Left renal cortex interstitium (tissue), 4 donors: ENCODE results near the gene LEUTX. TPM values are rescaled to one million over a fixed set of nuclear protein-coding genes. Genes with fewer than 3 reads are reported as not detected.

ENCODE experiments used
- polyA plus RNA-seq, 4 donors: library from polyadenylated mRNA; unstranded; fragments of 120-200 nt; gene quantifications; one replicate each; pipeline ENCODE4 v1.2.1, GENCODE V29; 2013; ENCODE audit not compliant: insufficient read length in 4 of 4

LEUTX gene
- polyA plus RNA-seq, 4 donors = not detected

Other genes with a start within 250 kb of the LEUTX start
- gene EID2B, start 246.0 kb upstream of the LEUTX start, polyA plus RNA-seq = 1 to 10 TPM; 3.8 to 6.0 (median 5.1) TPM
- 10 to 100 TPM; 17.7 to 23.1 (median 20.9) TPM for gene EID2, start 238.7 kb upstream of the LEUTX start, polyA plus RNA-seq
- not detected for gene LGALS13, start 176.3 kb upstream of the LEUTX start, polyA plus RNA-seq
- gene LGALS16, start 122.9 kb upstream of the LEUTX start, polyA plus RNA-seq = not detected
- not detected for gene LGALS14, start 74.4 kb upstream of the LEUTX start, polyA plus RNA-seq
- gene CLC, start 40.8 kb upstream of the LEUTX start, polyA plus RNA-seq = 1 to 10 TPM in 2 of 4 donors, under 1 TPM in 2; 0.65 to 5.1 (median 1.6) TPM
- 10 to 100 TPM; 29.3 to 44.9 (median 34.2) TPM for gene DYRK1B, start 55.3 kb downstream of the LEUTX start, polyA plus RNA-seq
- gene FBL, start 67.5 kb downstream of the LEUTX start, polyA plus RNA-seq = 100 to 1,000 TPM; 328 to 352 (median 339) TPM
- 10 to 100 TPM in 2 of 4 donors, 1 to 10 TPM in 2; 5.1 to 12.7 (median 8.5) TPM for gene FCGBP, start 155.8 kb downstream of the LEUTX start, polyA plus RNA-seq
- gene PSMC4, start 192.3 kb downstream of the LEUTX start, polyA plus RNA-seq = 100 to 1,000 TPM in 2 of 4 donors, 10 to 100 TPM in 2; 81.2 to 103 (median 99.1) TPM
- 10 to 100 TPM in 1 of 4 donors, 1 to 10 TPM in 3; 5.4 to 12.0 (median 7.6) TPM for gene ZNF546, start 218.2 kb downstream of the LEUTX start, polyA plus RNA-seq